AG04449 (cell line): Measurements from ENCODE around the gene NOS2.
"Not testable (repeated sequence)": the region's sequence is repeated elsewhere in the genome, so short reads cannot be mapped to it uniquely, and the experiment has no call there.

Experiments
- CTCF ChIA-PET: fragments of 350-600 bp; formaldehyde crosslinking; extraction: SDS; loops from one replicate; lab custom pipeline; 2021; ENCODE audit warnings: antibody characterized with exemption; lab: Yijun Ruan, JAX
- POLR2A ChIA-PET: fragments of 400-600, 350-600 bp; formaldehyde crosslinking; extraction: SDS; loops from one replicate; lab custom pipeline; 2020; ENCODE audit warnings: antibody characterized with exemption, inconsistent platforms; lab: Yijun Ruan, JAX
- DNase-seq: peaks from one replicate; pipeline ENCODE4 v3.0.0-alpha.2; 2010; ENCODE audit warnings: low read depth, low spot score
- H3K4me3 ChIP-seq: 2 replicates; pipeline ENCODE4 v1.5.1; 2011; ENCODE audit warnings: low read depth, mild to moderate bottlenecking, control low read depth, low read length
- TF ChIP-seq, protein P1 (sequence below): IDR thresholded peaks from one replicate; pipeline ENCODE4 v1.5.1; 2011; ENCODE audit warnings: mild to moderate bottlenecking, moderate library complexity, low read length, control low read depth, inconsistent platforms; ENCODE audit not compliant: insufficient read depth; ENCODE audit errors: missing control alignments

Gene NOS2

DNA sequence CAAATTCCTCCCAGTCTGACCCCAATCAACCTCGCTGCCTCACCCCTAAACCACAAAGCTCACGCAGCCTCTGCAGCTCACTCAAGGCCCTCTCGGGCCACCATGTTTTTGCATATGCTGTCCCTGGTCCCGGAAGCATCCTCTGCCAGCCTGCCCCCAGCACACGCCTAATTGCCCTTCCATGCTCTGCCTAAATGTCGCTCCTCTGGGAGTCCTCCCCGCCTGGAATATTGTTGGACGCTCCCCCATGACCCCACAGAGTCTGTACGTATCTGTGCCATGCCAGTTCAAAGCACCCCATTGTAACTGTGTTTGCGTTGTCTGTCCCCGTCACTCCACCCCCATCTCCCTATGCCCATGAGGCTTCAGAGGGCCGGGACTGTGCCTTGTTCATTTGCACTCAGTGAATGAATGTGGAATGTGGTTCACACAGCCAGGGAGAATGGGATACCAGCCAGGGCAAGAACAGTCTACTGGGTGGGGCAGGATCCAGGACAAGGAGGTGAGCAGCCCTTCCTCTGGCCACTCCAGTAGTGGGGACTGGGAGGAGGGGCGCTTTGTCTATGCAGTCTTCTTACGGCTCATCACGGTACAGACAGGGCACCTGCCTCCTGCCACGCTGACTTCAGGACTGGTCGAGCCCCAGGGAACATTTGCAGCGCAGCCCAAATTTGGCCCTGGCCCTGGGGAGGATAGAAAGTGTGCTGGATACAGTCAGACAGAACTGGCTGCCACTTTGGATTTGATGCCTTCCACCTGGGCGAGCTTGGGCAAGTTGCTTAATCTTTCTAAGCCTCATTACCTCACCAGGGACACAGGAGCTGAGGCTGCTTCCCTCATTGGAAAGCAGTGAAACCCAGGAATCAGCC, 48.5 kb downstream of the NOS2 start:
- DNase-seq, result no peak
- TF ChIP-seq, protein P1, sequence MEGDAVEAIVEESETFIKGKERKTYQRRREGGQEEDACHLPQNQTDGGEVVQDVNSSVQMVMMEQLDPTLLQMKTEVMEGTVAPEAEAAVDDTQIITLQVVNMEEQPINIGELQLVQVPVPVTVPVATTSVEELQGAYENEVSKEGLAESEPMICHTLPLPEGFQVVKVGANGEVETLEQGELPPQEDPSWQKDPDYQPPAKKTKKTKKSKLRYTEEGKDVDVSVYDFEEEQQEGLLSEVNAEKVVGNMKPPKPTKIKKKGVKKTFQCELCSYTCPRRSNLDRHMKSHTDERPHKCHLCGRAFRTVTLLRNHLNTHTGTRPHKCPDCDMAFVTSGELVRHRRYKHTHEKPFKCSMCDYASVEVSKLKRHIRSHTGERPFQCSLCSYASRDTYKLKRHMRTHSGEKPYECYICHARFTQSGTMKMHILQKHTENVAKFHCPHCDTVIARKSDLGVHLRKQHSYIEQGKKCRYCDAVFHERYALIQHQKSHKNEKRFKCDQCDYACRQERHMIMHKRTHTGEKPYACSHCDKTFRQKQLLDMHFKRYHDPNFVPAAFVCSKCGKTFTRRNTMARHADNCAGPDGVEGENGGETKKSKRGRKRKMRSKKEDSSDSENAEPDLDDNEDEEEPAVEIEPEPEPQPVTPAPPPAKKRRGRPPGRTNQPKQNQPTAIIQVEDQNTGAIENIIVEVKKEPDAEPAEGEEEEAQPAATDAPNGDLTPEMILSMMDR, result no peak
- no peak overlapping the region for H3K4me3 ChIP-seq
- ChIA-PET CTCF (interaction anchor here (0.9 to 6.3 kb wide), 2 partner anchors 8 to 146 kb away, joined by 3 to 75 read pairs; no protein-coding TSS in a partner anchor), POLR2A (no interaction called here)

DNA sequence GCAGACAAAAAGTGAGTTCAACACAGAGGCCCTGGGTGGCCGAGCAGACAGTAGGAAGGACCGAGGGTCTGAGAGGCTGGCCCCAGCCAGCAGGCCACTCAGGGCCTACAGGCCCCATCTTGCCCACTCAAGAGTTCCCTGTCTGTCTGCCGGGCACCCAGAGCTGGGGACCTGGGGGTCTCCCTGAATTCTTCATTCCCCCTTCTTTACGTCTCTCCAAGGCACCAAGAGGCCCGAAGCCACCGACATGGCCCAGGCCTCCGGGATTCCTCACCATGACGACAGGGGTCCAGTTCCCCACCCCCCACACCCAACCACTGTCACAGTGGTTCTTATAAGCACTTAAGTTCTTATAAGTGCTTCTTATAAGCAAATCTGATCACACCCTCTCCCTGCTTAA, 49.2 kb downstream of the NOS2 start:
- ChIA-PET POLR2A (interaction anchor here (0.6 kb wide), 1 partner anchor 9 kb away, joined by 3 read pairs; no protein-coding TSS in a partner anchor), CTCF (interaction anchor here (0.9 kb wide), 1 partner anchor 9 kb away, joined by 3 read pairs; no protein-coding TSS in a partner anchor)
- TF ChIP-seq, protein P1, result no peak
- H3K4me3 ChIP-seq, result no peak overlapping the region
- DNase-seq, result no peak

DNA sequence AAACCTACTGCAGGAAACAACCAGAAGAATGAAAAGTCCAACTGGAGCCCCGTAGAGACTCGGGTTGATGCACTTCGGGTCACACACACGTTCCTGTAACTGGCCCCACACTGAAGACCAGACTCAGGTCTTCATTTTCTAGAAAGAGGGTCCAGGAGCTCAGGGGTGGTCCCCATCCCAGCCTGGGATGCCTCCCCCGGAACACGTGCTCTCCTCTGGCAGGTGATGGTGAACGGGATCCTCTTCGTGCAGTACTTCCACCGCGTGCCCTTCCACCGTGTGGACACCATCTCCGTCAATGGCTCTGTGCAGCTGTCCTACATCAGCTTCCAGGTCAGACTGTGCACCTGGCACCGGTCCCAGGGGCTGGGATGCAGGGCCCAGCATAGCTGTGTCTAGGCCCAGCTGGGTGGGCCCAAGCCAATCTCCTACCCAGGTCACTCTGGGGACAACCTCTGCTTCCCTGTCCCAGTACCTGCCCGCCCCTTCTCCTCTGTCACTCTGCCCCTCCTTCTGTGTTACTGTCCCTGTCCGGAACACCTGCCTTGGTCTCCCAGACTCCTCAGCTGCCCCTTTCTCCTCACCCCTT, 50.7 kb downstream of the NOS2 start:
- H3K4me3 ChIP-seq, DNase-seq, POLR2A ChIA-PET: not testable (repeated sequence)
- CTCF ChIA-PET, result interaction anchor here (1.2 kb wide), 2 partner anchors 9 to 10 kb away, joined by 3 to 4 read pairs; no protein-coding TSS in a partner anchor

DNA sequence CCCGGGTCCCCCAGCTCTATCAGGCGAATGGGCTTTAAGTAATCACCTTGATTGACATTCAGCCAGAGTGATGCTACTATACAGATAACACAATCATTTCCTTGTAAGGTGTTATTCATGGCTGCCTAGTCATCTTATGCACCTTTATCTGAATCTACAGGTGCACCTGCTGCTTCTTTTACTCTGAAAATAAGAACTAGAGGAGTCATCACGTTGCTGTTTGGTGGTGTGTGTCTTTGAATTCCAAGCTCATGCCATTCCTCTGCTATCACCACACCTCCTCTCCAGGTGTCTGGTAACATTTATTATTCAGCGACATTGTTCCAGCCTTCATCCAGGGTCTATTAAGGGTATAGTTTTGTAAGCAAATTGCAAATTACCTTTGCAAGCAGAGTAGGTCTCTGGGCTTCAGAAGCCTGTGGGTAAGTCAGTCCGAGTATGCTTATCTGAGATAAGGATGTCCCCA, 51.9 kb downstream of the NOS2 start:
- ChIA-PET POLR2A (no interaction called here), CTCF (interaction anchor here (1.2 to 1.8 kb wide), 2 partner anchors 8 to 10 kb away, joined by 3 to 6 read pairs; no protein-coding TSS in a partner anchor)
- DNase-seq, result no peak
- TF ChIP-seq, protein P1, result no peak
- no peak overlapping the region for H3K4me3 ChIP-seq

DNA sequence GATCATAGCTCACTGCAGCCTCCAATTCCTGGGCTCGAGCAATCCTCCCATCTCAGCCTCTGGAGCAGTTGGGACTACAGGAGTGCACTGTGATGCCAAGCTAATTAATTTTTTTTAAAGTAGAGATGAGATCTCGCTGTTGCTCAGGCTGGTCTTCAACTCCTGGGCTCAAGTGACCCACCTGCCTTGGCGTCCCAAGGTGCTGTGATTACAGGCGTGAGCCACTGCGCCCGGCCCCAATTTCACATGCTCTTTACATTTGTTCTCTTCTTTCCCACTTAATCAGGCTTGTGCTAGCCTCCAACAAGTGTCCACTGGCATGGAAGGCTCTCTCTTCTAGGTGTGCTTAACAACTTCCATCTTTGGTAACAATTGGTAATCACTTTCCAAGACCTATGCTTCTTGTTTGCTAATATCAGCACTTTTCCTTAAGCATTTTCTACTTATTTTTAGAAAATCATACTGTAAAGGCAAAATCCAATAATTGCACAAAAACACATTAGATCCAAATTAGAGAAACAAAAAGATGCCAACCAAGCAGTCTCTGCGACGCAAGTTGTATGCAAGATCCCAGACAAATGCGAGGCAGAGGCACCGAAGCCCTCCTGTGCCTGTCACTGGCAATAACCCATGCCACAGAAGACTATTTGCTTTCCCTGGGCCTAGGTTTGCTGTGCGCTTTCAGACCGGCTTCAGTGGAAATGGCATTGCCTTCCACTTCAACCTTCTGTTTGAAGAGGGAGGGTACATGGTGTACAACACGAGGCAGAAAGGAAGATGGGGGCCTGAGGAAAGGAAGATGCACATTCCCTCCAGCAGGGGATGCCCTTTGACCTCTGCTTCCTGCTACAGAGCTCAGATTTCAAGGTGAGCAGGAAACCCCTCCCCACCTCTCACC, 52.6 kb downstream of the NOS2 start:
- POLR2A ChIA-PET, result no interaction called here
- no peak for DNase-seq
- TF ChIP-seq, protein P1, result peak; percentile 16
- CTCF ChIA-PET, result interaction anchor here (1.8 kb wide), 1 partner anchor 9 kb away, joined by 6 read pairs; no protein-coding TSS in a partner anchor
- H3K4me3 ChIP-seq, result no peak overlapping the region

DNA sequence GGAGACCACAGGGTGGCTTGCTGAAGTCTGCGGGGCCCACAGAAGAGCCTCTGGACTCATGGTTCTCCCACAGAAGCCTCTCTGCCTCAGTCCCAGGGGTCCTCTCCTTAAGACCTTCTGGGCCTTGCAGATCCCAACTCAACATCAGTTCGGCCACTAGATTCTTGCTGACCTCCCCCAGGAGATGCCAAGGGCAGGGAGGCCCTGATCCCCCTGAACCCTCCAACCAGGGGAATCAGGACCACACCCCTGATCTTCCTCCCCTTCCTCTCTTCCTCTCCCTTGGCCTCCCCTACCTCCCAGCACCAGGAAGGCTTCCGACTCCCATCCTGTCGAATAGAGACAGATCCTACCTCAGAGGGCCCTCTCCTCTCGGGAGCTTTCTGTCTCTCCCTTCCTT, 53.4 kb downstream of the NOS2 start:
- no peak for DNase-seq
- POLR2A ChIA-PET, result no interaction called here
- CTCF ChIA-PET, result interaction anchor here (1.8 kb wide), 1 partner anchor 10 kb away, joined by 6 read pairs; no protein-coding TSS in a partner anchor

DNA sequence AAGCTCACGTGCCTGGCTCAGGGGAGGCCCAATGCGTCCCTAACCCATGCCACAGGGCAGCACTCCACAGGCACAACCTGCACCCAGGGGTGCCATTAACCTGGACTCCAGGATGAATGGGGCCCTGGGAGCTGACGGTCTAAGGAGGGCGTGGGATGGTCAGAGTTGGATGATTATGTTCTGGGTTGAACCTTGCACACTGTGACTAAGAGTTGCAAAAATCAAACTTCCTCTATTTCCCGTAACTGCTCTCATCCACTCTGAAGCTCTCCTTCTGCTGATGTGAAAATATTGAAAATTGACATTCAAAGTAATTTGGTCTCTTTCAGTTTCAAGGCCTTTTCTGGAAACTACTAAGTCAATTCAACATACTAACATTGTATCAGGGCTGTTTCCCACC, 54.0 kb downstream of the NOS2 start:
- POLR2A ChIA-PET, CTCF ChIA-PET, DNase-seq, H3K4me3 ChIP-seq: not testable (repeated sequence)

More for the DNA sequence above, 53.4 kb downstream of the NOS2 start:
- no peak overlapping the region for H3K4me3 ChIP-seq
- TF ChIP-seq, protein P1, result no peak

DNA sequence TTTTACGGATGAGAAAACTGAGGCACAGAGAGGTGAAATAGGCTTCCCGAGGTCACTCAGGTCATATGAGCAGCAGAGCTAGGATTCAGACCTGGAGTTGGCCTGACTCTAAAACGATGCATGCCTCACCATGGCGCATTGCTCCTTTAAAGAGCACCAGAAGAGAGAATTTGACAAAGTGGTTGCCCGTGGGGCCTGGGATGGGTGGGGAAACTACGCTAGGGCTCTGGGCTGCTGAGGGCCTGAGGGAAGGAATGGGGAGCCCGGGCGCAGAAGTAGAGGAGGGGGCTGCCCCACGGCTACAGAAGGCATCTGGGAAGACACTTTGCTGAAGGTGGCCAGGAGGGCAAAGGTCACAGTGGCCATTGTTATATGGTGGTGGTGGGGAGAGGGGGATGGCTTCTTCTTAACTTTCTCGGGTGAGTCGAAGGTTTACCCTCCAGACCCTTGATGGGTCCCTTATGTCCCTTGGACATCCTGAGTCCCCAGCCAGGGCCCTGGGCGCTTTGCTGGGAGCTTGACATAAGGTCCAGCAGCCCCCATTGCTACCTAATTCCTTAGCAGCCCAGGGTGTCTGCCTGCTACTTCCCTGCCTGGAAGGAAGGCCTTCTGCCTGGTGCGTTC, 55.0 kb downstream of the NOS2 start:
- CTCF ChIA-PET, POLR2A ChIA-PET, H3K4me3 ChIP-seq: not testable (repeated sequence)

More for the DNA sequence above, 55.0 kb downstream of the NOS2 start:
- not testable (repeated sequence) for DNase-seq
